Type B pancreatic cell (in vitro differentiated cells): ENCODE measurements around the gene GOLGA6C. TPM values are rescaled to one million over a fixed set of nuclear protein-coding genes. Genes with fewer than 3 reads are reported as not detected.
"Not testable (repeated sequence)": the region's sequence is repeated elsewhere in the genome, so short reads cannot be mapped to it uniquely, and the experiment has no call there.

Source experiments
- DNase-seq: peaks from one replicate; pipeline ENCODE4 v3.0.0; 2021; ENCODE audit warnings: mixed read lengths; ENCODE audit not compliant: unreplicated experiment; ENCODE audit errors: extremely low spot score
- H3K27ac Mint-ChIP-seq: 2 replicates; pipeline ENCODE4 v1.8.0; 2021; ENCODE audit warnings: mild to moderate bottlenecking, mixed read lengths
- H3K27me3 Mint-ChIP-seq: 2 replicates; pipeline ENCODE4 v1.8.0; 2021; ENCODE audit warnings: mixed read lengths
- H3K36me3 Mint-ChIP-seq: 2 replicates; pipeline ENCODE4 v1.8.0; 2021; ENCODE audit warnings: mixed read lengths
- H3K4me1 Mint-ChIP-seq: one replicate; pipeline ENCODE4 v1.8.0; 2021; ENCODE audit warnings: mixed read lengths; ENCODE audit not compliant: unreplicated experiment
- H3K4me3 Mint-ChIP-seq: 2 replicates; pipeline ENCODE4 v1.8.0; 2021; ENCODE audit warnings: mild to moderate bottlenecking, mixed read lengths
- H3K9me3 Mint-ChIP-seq: 2 replicates; pipeline ENCODE4 v1.8.0; 2021; ENCODE audit warnings: mixed read lengths
- total RNA-seq: library from RNA; stranded (reverse); gene quantifications from 2 replicates; pipeline ENCODE4 v1.2.1, GENCODE V29; 2021; ENCODE audit warnings: low replicate concordance
- TF ChIP-seq, protein P1 (sequence below): fragments of 200-600 bp; sonication (generic); conservative IDR thresholded peaks from 2 replicates; pipeline ENCODE4 v1.5.0; 2021; ENCODE audit warnings: antibody characterized with exemption, mild to moderate bottlenecking

GOLGA6C gene
- total RNA-seq, 1 donor from 2014 or later = not detected

DNA sequence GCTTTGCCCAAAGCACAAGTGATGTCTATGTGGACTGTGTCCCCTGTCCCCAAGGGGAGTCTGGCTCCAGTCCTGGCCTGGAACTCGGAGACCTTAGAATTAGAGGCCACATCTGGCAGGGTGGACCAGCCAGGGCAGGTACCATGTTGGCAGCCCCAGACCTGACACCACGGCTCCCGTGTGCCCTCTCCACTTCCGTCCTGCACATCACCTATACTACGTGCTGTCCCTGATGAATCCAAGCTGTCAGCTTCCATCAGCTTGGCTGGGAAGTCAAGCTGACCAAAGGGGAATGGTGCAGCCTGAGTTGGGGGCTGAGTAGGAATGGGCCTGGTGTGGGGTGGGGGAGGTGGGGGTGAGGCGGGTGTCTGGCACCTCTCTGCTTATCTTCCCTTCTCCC is 41.1 kb upstream of the GOLGA6C start:
- H3K4me3 Mint-ChIP-seq = no peak overlapping the region
- peaks cover 4% of the 10 kb centered on the region for H3K4me1 Mint-ChIP-seq
- TF ChIP-seq, protein P1, sequence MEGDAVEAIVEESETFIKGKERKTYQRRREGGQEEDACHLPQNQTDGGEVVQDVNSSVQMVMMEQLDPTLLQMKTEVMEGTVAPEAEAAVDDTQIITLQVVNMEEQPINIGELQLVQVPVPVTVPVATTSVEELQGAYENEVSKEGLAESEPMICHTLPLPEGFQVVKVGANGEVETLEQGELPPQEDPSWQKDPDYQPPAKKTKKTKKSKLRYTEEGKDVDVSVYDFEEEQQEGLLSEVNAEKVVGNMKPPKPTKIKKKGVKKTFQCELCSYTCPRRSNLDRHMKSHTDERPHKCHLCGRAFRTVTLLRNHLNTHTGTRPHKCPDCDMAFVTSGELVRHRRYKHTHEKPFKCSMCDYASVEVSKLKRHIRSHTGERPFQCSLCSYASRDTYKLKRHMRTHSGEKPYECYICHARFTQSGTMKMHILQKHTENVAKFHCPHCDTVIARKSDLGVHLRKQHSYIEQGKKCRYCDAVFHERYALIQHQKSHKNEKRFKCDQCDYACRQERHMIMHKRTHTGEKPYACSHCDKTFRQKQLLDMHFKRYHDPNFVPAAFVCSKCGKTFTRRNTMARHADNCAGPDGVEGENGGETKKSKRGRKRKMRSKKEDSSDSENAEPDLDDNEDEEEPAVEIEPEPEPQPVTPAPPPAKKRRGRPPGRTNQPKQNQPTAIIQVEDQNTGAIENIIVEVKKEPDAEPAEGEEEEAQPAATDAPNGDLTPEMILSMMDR = no peak
- H3K9me3 Mint-ChIP-seq = no peaks in the 10 kb centered on the region
- H3K27me3 Mint-ChIP-seq = no peaks in the 10 kb centered on the region
- DNase-seq = no peak
- H3K36me3 Mint-ChIP-seq = no peaks in the 10 kb centered on the region
- H3K27ac Mint-ChIP-seq = no peak overlapping the region

DNA sequence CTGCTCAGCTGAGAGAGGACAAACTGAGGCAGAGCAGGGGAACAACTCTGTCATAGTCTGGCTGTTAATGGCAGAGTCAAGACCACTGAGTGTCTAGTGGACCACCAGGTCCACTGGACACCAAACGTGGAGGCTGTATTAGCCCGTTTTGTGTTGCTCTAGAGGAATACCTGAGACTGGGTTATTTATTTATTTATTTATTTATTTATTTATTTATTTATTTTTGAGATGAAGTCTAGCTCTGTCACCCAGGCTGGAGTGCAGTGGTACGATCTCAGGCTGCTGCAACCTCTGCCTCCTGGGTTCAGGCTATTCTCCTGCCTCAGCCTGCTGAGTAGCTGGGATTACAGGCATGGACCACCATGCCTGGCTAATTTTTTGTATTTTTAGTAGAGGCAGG is 40.6 kb upstream of the GOLGA6C start:
- not testable (repeated sequence) for H3K4me3 Mint-ChIP-seq, H3K36me3 Mint-ChIP-seq, H3K27me3 Mint-ChIP-seq, DNase-seq, H3K9me3 Mint-ChIP-seq, H3K4me1 Mint-ChIP-seq, H3K27ac Mint-ChIP-seq

- DNase-seq, H3K36me3 Mint-ChIP-seq, H3K4me1 Mint-ChIP-seq, H3K27me3 Mint-ChIP-seq, H3K9me3 Mint-ChIP-seq, H3K4me3 Mint-ChIP-seq: not testable (repeated sequence)
- peak overlapping the region; percentile 34 for H3K27ac Mint-ChIP-seq
These were observed 38.6 kb upstream of the GOLGA6C start for GRCh38 chr15:75219507-75219929.

- H3K4me3 Mint-ChIP-seq = no peak overlapping the region
- H3K4me1 Mint-ChIP-seq = no peaks in the 10 kb centered on the region
- H3K36me3 Mint-ChIP-seq = no peaks in the 10 kb centered on the region
- TF ChIP-seq, protein P1 = no peak
- no peak overlapping the region for H3K27ac Mint-ChIP-seq
- H3K27me3 Mint-ChIP-seq = peaks cover 4% of the 10 kb centered on the region
- DNase-seq = no peak
- no peaks in the 10 kb centered on the region for H3K9me3 Mint-ChIP-seq
These were observed 34.4 kb upstream of the GOLGA6C start for GRCh38 chr15:75223688-75224087.

GRCh38 chr15:75224281-75224680 is 33.9 kb upstream of the GOLGA6C start:
- no peaks in the 10 kb centered on the region for H3K36me3 Mint-ChIP-seq
- DNase-seq = no peak
- no peaks in the 10 kb centered on the region for H3K9me3 Mint-ChIP-seq
- no peak overlapping the region for H3K27ac Mint-ChIP-seq
- H3K4me3 Mint-ChIP-seq = no peak overlapping the region
- peaks cover 4% of the 10 kb centered on the region for H3K27me3 Mint-ChIP-seq
- TF ChIP-seq, protein P1 = no peak
- no peaks in the 10 kb centered on the region for H3K4me1 Mint-ChIP-seq

DNA sequence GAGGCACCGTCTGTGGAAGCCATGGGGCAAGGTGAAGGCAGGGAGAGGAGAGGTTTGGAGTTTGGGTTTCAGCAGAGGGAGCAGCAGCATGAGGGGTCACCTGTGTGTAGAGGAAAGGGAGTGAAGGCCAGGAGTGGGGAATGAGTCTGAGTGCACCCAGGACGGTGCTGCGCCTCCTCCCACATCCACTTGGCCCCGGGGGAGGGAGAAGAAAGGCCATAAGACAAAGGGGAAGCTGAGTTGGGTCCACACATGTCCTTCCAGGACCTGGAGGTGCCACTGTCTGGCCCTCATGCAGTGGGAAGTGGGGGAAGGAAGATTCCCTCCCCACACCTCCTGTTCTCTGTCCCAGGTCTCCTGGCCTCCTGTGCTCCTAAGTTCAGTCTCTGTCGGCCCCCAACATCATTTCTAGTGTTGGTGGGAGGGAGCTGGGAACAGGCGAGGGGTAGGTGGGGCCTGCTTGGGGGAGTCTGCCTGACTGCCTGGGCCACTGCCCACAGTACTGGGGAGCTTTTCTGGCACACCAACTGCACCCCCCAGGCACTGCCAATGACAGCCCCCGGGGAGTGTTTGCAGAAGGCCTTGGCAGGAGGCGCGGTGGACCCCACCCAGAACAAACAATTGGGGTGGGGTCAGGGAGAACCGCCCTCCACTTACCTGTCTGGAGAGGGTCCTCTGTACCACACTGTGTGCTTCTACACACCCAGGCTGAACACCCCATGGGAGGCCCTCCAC is 32.9 kb upstream of the GOLGA6C start:
- not testable (repeated sequence) for H3K27ac Mint-ChIP-seq, H3K9me3 Mint-ChIP-seq, H3K36me3 Mint-ChIP-seq, H3K27me3 Mint-ChIP-seq, DNase-seq, H3K4me3 Mint-ChIP-seq, H3K4me1 Mint-ChIP-seq

DNA sequence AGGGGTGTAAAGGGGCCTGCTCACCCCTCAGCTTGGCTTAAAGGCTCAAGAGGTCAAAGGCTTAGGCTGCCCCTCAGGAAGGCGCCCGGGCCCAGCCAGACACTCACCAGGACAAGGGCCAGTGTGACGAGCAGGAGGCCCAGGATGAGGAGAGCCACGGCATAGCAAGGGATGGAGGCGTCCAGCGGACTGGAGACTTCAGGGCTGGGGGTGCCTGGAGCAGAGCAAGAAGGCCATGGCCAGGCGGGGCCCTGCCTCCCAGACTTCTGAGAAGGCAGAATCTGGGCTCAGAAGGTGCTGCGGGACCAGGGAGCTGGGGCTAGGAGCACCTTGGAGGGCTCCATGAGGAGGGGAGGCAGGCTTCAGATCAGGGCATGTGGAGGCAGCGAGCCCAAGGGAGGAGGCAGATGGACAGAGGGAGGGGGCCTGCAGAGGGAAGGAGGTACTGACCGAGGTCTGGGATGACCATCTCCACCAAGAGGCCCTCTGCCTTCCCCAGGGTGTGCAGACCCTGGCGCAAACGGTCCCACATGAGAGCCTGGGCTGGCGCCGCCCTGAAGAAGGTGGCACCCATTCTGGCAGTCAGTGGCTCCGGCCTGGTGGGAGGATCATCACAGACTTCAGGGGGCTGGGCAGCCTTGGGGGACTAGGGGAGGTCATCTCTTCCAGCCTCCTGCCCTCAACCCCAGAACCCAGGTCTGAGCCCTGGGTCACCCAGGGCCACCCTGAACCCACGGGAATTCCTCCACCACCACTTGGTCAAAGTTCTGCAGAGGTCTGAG is 32.0 kb upstream of the GOLGA6C start:
- no peak for DNase-seq
- Mint-ChIP-seq H3K9me3 (no peaks in the 10 kb centered on the region), H3K27ac (no peak overlapping the region), H3K4me3 (no peak overlapping the region), H3K4me1 (no peaks in the 10 kb centered on the region), H3K27me3 (peaks cover 4% of the 10 kb centered on the region), H3K36me3 (no peaks in the 10 kb centered on the region)
- TF ChIP-seq, protein P1 = no peak

GRCh38 chr15:75227112-75227511 is 31.0 kb upstream of the GOLGA6C start:
- H3K27me3 Mint-ChIP-seq, H3K9me3 Mint-ChIP-seq, H3K4me1 Mint-ChIP-seq, H3K4me3 Mint-ChIP-seq, H3K27ac Mint-ChIP-seq, H3K36me3 Mint-ChIP-seq, DNase-seq: not testable (repeated sequence)
